Colonic mucosa (tissue), 4 donors: ENCODE measurements around the gene MAFF. TPM values are rescaled to one million over a fixed set of nuclear protein-coding genes. Genes with fewer than 3 reads are reported as not detected.
A peak's percentile ranks its signal among the peaks of the same experiment; 100 is the strongest.
"Not testable (repeated sequence)": the region's sequence is repeated elsewhere in the genome, so short reads cannot be mapped to it uniquely, and the experiment has no call there.

Source experiments
- DNase-seq: peaks from one replicate; pipeline ENCODE4 v3.0.0-alpha.2; 2020
- H3K27ac ChIP-seq: fragments of 200-600 bp; one replicate; pipeline ENCODE4 v1.8.0; 2021
- H3K27me3 ChIP-seq: fragments of 200-600 bp; one replicate; pipeline ENCODE4 v1.8.0; 2021
- H3K36me3 ChIP-seq: fragments of 200-600 bp; one replicate; pipeline ENCODE4 v1.8.0; 2021
- H3K4me1 ChIP-seq: fragments of 200-600 bp; one replicate; pipeline ENCODE4 v1.8.0; 2021; ENCODE audit warnings: mild to moderate bottlenecking
- H3K4me3 ChIP-seq: fragments of 200-600 bp; one replicate; pipeline ENCODE4 v1.8.0; 2021
- H3K9ac ChIP-seq, 2 donors: one replicate each; pipeline ENCODE4 v1.7.0; 2013; ENCODE audit warnings: control low read depth in 2 of 2, low read depth in 2 of 2, low read length in 2 of 2
- H3K9me3 ChIP-seq: fragments of 200-600 bp; one replicate; pipeline ENCODE4 v1.8.0; 2021
- CTCF ChIP-seq: fragments of 200-600 bp; IDR thresholded peaks from one replicate; pipeline ENCODE4 v1.8.0; 2022; ENCODE audit warnings: antibody characterized with exemption, mild to moderate bottlenecking
- intact Hi-C: fragments of 100-400 bp; cut with DNase I; formaldehyde crosslinking; loops from one replicate; pipeline ENCODE4 v1.14.1; 2022
- total RNA-seq, 2 donors: library from RNA; stranded (reverse); fragmentation: NEBNext Ultra II Directional in 1 of 2; extraction: Animal tissue kit (Norgen Biotek cat#: 25700) in 1 of 2; gene quantifications; one replicate each; pipeline ENCODE4 v1.2.1, GENCODE V29; 2021
- donor health status: healthy.
- donor health status: DM: no; HTN: no; CAD: no.
- donor health status: DM: no; HTN: no; CAD: no.

Gene MAFF
- 10 to 100 TPM in 1 of 2 donors, 1 to 10 TPM in 1; 5.2 to 41.7 TPM for total RNA-seq

GRCh38 chr22:38201711-38202436, at the start of gene MAFF:
Gene MAFF, plus strand, starts transcription at chr22:38201994. Its CDS starts 11,860 bp downstream, at chr22:38213854.
- intact Hi-C loops: no loop called here

GRCh38 chr22:38153821-38154562, 47.8 kb upstream of the MAFF start:
- H3K9me3 ChIP-seq: no peaks in the 10 kb centered on the region
- intact Hi-C loops: no loop called here
- no peak for TF ChIP-seq CTCF
- H3K4me3 ChIP-seq: no peak overlapping the region
- no peaks in the 10 kb centered on the region for H3K36me3 ChIP-seq
- no peaks in the 10 kb centered on the region for H3K27me3 ChIP-seq
- no peak overlapping the region for H3K9ac ChIP-seq
- H3K4me1 ChIP-seq: no peaks in the 10 kb centered on the region
- H3K27ac ChIP-seq: no peak overlapping the region
- DNase-seq: no peak

More at GRCh38 chr22:38201711-38202436, at the start of gene MAFF:
- Histone ChIP-seq H3K4me1 (no peaks in the 10 kb centered on the region), H3K36me3 (no peaks in the 10 kb centered on the region), H3K9ac (peak within 1 kb of the TSS; percentile 92 to 98), H3K27ac (peak within 1 kb of the TSS; percentile 99), H3K9me3 (no peaks in the 10 kb centered on the region), H3K27me3 (no peaks in the 10 kb centered on the region), H3K4me3 (peak within 1 kb of the TSS; percentile 94)
- DNase-seq: peak; percentile 98
- no peak for TF ChIP-seq CTCF

- H3K9ac ChIP-seq, H3K4me3 ChIP-seq, H3K36me3 ChIP-seq, intact Hi-C loops, H3K27me3 ChIP-seq, H3K27ac ChIP-seq, H3K4me1 ChIP-seq, H3K9me3 ChIP-seq, DNase-seq: not testable (repeated sequence)
Observed at GRCh38 chr22:38154563-38154915, 47.3 kb upstream of the MAFF start.

GRCh38 chr22:38155703-38156102, 46.1 kb upstream of the MAFF start:
- DNase-seq: no peak
- intact Hi-C loops: no loop called here
- TF ChIP-seq CTCF: no peak

GRCh38 chr22:38162881-38163843, 38.6 kb upstream of the MAFF start:
- Histone ChIP-seq H3K4me3 (no peak overlapping the region), H3K36me3 (no peaks in the 10 kb centered on the region), H3K4me1 (no peaks in the 10 kb centered on the region), H3K27ac (no peak overlapping the region), H3K27me3 (no peaks in the 10 kb centered on the region), H3K9ac (peak overlapping the region in 1 of 2 donors; percentile 26), H3K9me3 (no peaks in the 10 kb centered on the region)
- no peak for TF ChIP-seq CTCF
- intact Hi-C loops: no loop called here
- no peak for DNase-seq

More at GRCh38 chr22:38155703-38156102, 46.1 kb upstream of the MAFF start:
- H3K36me3 ChIP-seq: no peaks in the 10 kb centered on the region
- no peaks in the 10 kb centered on the region for H3K9me3 ChIP-seq
- no peaks in the 10 kb centered on the region for H3K4me1 ChIP-seq
- no peaks in the 10 kb centered on the region for H3K27me3 ChIP-seq
- no peak overlapping the region for H3K27ac ChIP-seq
- no peak overlapping the region for H3K4me3 ChIP-seq
- no peak overlapping the region for H3K9ac ChIP-seq
